ENCODE results near the gene NCOA5. TPM values are rescaled to one million over a fixed set of nuclear protein-coding genes. Genes with fewer than 3 reads are reported as not detected.

The NCOA5 gene
- total RNA-seq, 1 experiment from 2014 or later: 34.4 TPM

- Mint-ChIP-seq H3K4me3 (ENCODE audit: low read depth, unreplicated experiment) (no peak overlapping the region), H3K9me3 (ENCODE audit: low read depth, unreplicated experiment) (no peaks in the 10 kb centered on the region), H3K27ac (ENCODE audit: unreplicated experiment) (no peak overlapping the region), H3K4me1 (ENCODE audit: low read depth, unreplicated experiment) (peaks cover 35% of the 10 kb centered on the region), H3K36me3 (ENCODE audit: insufficient read depth, unreplicated experiment) (peaks cover 3% of the 10 kb centered on the region), H3K27me3 (ENCODE audit: unreplicated experiment) (no peaks in the 10 kb centered on the region)
- TF ChIP-seq CTCF (IDR thresholded peaks at IDR 0.05; ENCODE audit: unreplicated experiment): no peak
- no TSS peak for BruUV-seq (replicated peaks)
- DNase-seq: no peak
- CTCF ChIA-PET: no interaction called here
- intact Hi-C loops (cut with micrococcal nuclease; ENCODE audit: unreplicated experiment): no loop called here
These were observed 6.7 kb downstream of the NCOA5 start for GRCh38 chr20:46083101-46083500.

GRCh38 chr20:46081074-46081473 lies 8.7 kb downstream of the NCOA5 start:
- BruUV-seq (replicated peaks): no TSS peak
- no peak overlapping the region for H3K4me3 Mint-ChIP-seq (ENCODE audit: low read depth, unreplicated experiment)

GRCh38 chr20:46078954-46079353 lies 10.8 kb downstream of the NCOA5 start:
- H3K4me3 Mint-ChIP-seq (ENCODE audit: low read depth, unreplicated experiment): no peak overlapping the region
- CTCF ChIA-PET: interaction anchor here (1.8 kb wide), 1 partner anchor 10 kb away, joined by 4 read pairs; no protein-coding TSS in a partner anchor
- intact Hi-C loops (cut with micrococcal nuclease; ENCODE audit: unreplicated experiment): no loop called here
- H3K27me3 Mint-ChIP-seq (ENCODE audit: unreplicated experiment): no peaks in the 10 kb centered on the region
- no peak for TF ChIP-seq CTCF (IDR thresholded peaks at IDR 0.05; ENCODE audit: unreplicated experiment)
- BruUV-seq (replicated peaks): no TSS peak
- H3K36me3 Mint-ChIP-seq (ENCODE audit: insufficient read depth, unreplicated experiment): no peaks in the 10 kb centered on the region
- no peak overlapping the region for H3K27ac Mint-ChIP-seq (ENCODE audit: unreplicated experiment)
- DNase-seq: no peak
- H3K4me1 Mint-ChIP-seq (ENCODE audit: low read depth, unreplicated experiment): no peaks in the 10 kb centered on the region
- no peaks in the 10 kb centered on the region for H3K9me3 Mint-ChIP-seq (ENCODE audit: low read depth, unreplicated experiment)

More at GRCh38 chr20:46081074-46081473, 8.7 kb downstream of the NCOA5 start:
- TF ChIP-seq CTCF (IDR thresholded peaks at IDR 0.05; ENCODE audit: unreplicated experiment): no peak
- no peaks in the 10 kb centered on the region for H3K9me3 Mint-ChIP-seq (ENCODE audit: low read depth, unreplicated experiment)
- H3K4me1 Mint-ChIP-seq (ENCODE audit: low read depth, unreplicated experiment): peaks cover 17% of the 10 kb centered on the region
- CTCF ChIA-PET: no interaction called here
- intact Hi-C loops (cut with micrococcal nuclease; ENCODE audit: unreplicated experiment): no loop called here
- H3K27me3 Mint-ChIP-seq (ENCODE audit: unreplicated experiment): no peaks in the 10 kb centered on the region
- no peak overlapping the region for H3K27ac Mint-ChIP-seq (ENCODE audit: unreplicated experiment)
- no peak for DNase-seq
- H3K36me3 Mint-ChIP-seq (ENCODE audit: insufficient read depth, unreplicated experiment): no peaks in the 10 kb centered on the region

GRCh38 chr20:46077642-46078305 lies 12.0 kb downstream of the NCOA5 start:
- no peaks in the 10 kb centered on the region for H3K4me1 Mint-ChIP-seq (ENCODE audit: low read depth, unreplicated experiment)
- H3K9me3 Mint-ChIP-seq (ENCODE audit: low read depth, unreplicated experiment): no peaks in the 10 kb centered on the region
- H3K27me3 Mint-ChIP-seq (ENCODE audit: unreplicated experiment): no peaks in the 10 kb centered on the region
- TF ChIP-seq CTCF (IDR thresholded peaks at IDR 0.05; ENCODE audit: unreplicated experiment): no peak
- intact Hi-C loops (cut with micrococcal nuclease; ENCODE audit: unreplicated experiment): no loop called here
- H3K36me3 Mint-ChIP-seq (ENCODE audit: insufficient read depth, unreplicated experiment): no peaks in the 10 kb centered on the region
- no TSS peak for BruUV-seq (replicated peaks)
- H3K4me3 Mint-ChIP-seq (ENCODE audit: low read depth, unreplicated experiment): no peak overlapping the region
- DNase-seq: no peak
- CTCF ChIA-PET: interaction anchor here (1.8 kb wide), 1 partner anchor 11 kb away, joined by 4 read pairs; no protein-coding TSS in a partner anchor
- H3K27ac Mint-ChIP-seq (ENCODE audit: unreplicated experiment): no peak overlapping the region

All from Calu3 (cell line).